ENCODE results near the gene PTGES2. TPM values are rescaled to one million over a fixed set of nuclear protein-coding genes. Genes with fewer than 3 reads are reported as not detected.

PTGES2 gene
- total and polyA plus RNA-seq, 9 of the 15 experiments (the other 6 are each of a cell fraction or from before 2014, with no cell fraction given) = 2.4 to 196 (median 90.1) TPM

GRCh38 chr9:128127990-128128835, 684 bp upstream of the PTGES2 start (continued):
- peak; percentile 74 for TF ChIP-seq POLR2G (IDR thresholded peaks at IDR 0.05; ENCODE audit: low read depth, low read length)
- TF ChIP-seq ELK1 (CRISPR knock-in tag; IDR thresholded peaks at IDR 0.05) = no peak
- peak; percentile 99 for TF ChIP-seq MNT (conservative IDR thresholded peaks at IDR 0.05)
- TF ChIP-seq HNRNPLL (IDR thresholded peaks at IDR 0.05; ENCODE audit: low read depth, low read length, poor library complexity, severe bottlenecking) = no peak
- TF ChIP-seq SRSF7 (optimal IDR thresholded peaks at IDR 0.05; ENCODE audit: low read depth, low read length) = no peak
- TF ChIP-seq PKNOX1 (IDR thresholded peaks at IDR 0.05) = no peak; the same call in 1 of the 2 replicates
- TF ChIP-seq FOXJ3 (CRISPR knock-in tag; IDR thresholded peaks at IDR 0.05) = no peak
- TF ChIP-seq SMAD2 (IDR thresholded peaks at IDR 0.05; ENCODE audit: low read depth, low read length) = no peak
- TF ChIP-seq MYC (IDR thresholded peaks at IDR 0.05; ENCODE audit: low read depth, low read length) = peak; percentile 97
- peak; percentile 85; the same call in 1 of the 2 replicates for TF ChIP-seq MYC (CRISPR knock-in tag; IDR thresholded peaks at IDR 0.05; ENCODE audit: borderline replicate concordance, low read depth)
- TF ChIP-seq RERE (CRISPR knock-in tag; IDR thresholded peaks at IDR 0.05; ENCODE audit: borderline replicate concordance) = no peak
- no peak; the same call in 1 of the 2 replicates for TF ChIP-seq AFF4 (CRISPR knock-in tag; IDR thresholded peaks at IDR 0.05)
